Activated CD8-positive, alpha-beta T cell treated with anti-CD3 and anti-CD28 coated beads for 36 hours (primary cell): Measurements from ENCODE around the gene THOC6. TPM values are rescaled to one million over a fixed set of nuclear protein-coding genes. Genes with fewer than 3 reads are reported as not detected.

Experiments used
- ATAC-seq: fragments of 200-7000 bp; cut with Tn5 transposase; one replicate; pipeline ENCODE4 v1.10.0; 2021; ENCODE audit warnings: mild to moderate bottlenecking, moderate library complexity
- CTCF ChIA-PET: fragments of 350-600 bp; sonication (Branson Sonifier 250); formaldehyde crosslinking; loops from one replicate; lab custom pipeline; 2021; ENCODE audit warnings: antibody characterized with exemption; lab: Charles Lee
- POLR2A ChIA-PET: fragments of 350-600 bp; sonication (Branson Sonifier 250); formaldehyde crosslinking; loops from one replicate; lab custom pipeline; 2021; ENCODE audit warnings: antibody characterized with exemption; lab: Charles Lee
- DNase-seq: peaks from one replicate; pipeline ENCODE4 v3.0.0-alpha.2; 2020
- H3K27ac Mint-ChIP-seq: one replicate; pipeline ENCODE4 v1.8.0; 2021; ENCODE audit warnings: mild to moderate bottlenecking, mixed read lengths
- H3K27me3 Mint-ChIP-seq: one replicate; pipeline ENCODE4 v1.8.0; 2021; ENCODE audit warnings: mixed read lengths
- H3K36me3 Mint-ChIP-seq: one replicate; pipeline ENCODE4 v1.8.0; 2021; ENCODE audit warnings: low read depth, mixed read lengths
- H3K4me1 Mint-ChIP-seq: one replicate; pipeline ENCODE4 v1.8.0; 2021; ENCODE audit warnings: low read depth, mixed read lengths
- H3K4me3 Mint-ChIP-seq: one replicate; pipeline ENCODE4 v1.8.0; 2021; ENCODE audit warnings: mild to moderate bottlenecking, moderate library complexity, mixed read lengths
- H3K9me3 Mint-ChIP-seq: one replicate; pipeline ENCODE4 v1.8.0; 2021; ENCODE audit warnings: mixed read lengths
- CTCF ChIP-seq: fragments of 200-600 bp; IDR thresholded peaks from one replicate; pipeline ENCODE4 v1.8.0; 2022; ENCODE audit warnings: antibody characterized with exemption, mild to moderate bottlenecking
- intact Hi-C: fragments of 100-400 bp; cut with micrococcal nuclease; formaldehyde crosslinking; loops from one replicate; pipeline ENCODE4 v1.10.0; 2022
- total RNA-seq, 2 experiments: library from RNA; stranded (reverse); gene quantifications; one replicate each; pipeline ENCODE4 v1.2.3, GENCODE V29; 2021

Gene THOC6
- total RNA-seq, 2 experiments from 2014 or later = 55.4 to 56.6 TPM

- ATAC-seq (no peak), DNase-seq (no peak)
- Mint-ChIP-seq H3K27me3 (peaks cover 5% of the 10 kb centered on the region), H3K36me3 (no peaks in the 10 kb centered on the region), H3K27ac (no peak overlapping the region), H3K4me3 (peak overlapping the region; percentile 55), H3K9me3 (no peaks in the 10 kb centered on the region), H3K4me1 (peaks cover 21% of the 10 kb centered on the region)
- CTCF ChIA-PET = interaction anchor here (1.3 to 5.8 kb wide), 3 partner anchors 16 to 34 kb away, joined by 3 to 85 read pairs (median 56); partner anchors contain the start of genes CLDN6, HCFC1R1, THOC6 and TNFRSF12A
- POLR2A ChIA-PET = interaction anchor here (1.4 kb wide), 1 partner anchor 16 kb away, joined by 5 read pairs; the partner anchor contains the start of gene TNFRSF12A
- TF ChIP-seq CTCF = no peak
- intact Hi-C loops = no loop called here
Measured at GRCh38 chr16:3004781-3005284, 19.0 kb upstream of the THOC6 start.

- TF ChIP-seq CTCF = no peak
- Mint-ChIP-seq H3K36me3 (no peaks in the 10 kb centered on the region), H3K4me3 (no peak overlapping the region), H3K27ac (no peak overlapping the region), H3K4me1 (peaks cover 21% of the 10 kb centered on the region), H3K27me3 (peaks cover 7% of the 10 kb centered on the region), H3K9me3 (no peaks in the 10 kb centered on the region)
- intact Hi-C loops = no loop called here
- ATAC-seq (no peak), DNase-seq (no peak)
- POLR2A ChIA-PET = interaction anchor here (1.7 kb wide), 2 partner anchors 13 to 20 kb away, joined by 5 to 6 read pairs; partner anchors contain the start of gene TNFRSF12A
- CTCF ChIA-PET = interaction anchor here (0.7 to 5.3 kb wide), 10 partner anchors 14 to 122 kb away, joined by 3 to 56 read pairs (median 6); partner anchors contain the start of genes CLDN6, HCFC1R1, THOC6 and TNFRSF12A
Measured at GRCh38 chr16:3007059-3007956, 16.5 kb upstream of the THOC6 start.

- Mint-ChIP-seq H3K4me3 (no peak overlapping the region), H3K27ac (no peak overlapping the region), H3K9me3 (no peaks in the 10 kb centered on the region), H3K4me1 (peaks cover 21% of the 10 kb centered on the region), H3K36me3 (no peaks in the 10 kb centered on the region), H3K27me3 (peaks cover 14% of the 10 kb centered on the region)
- ChIA-PET CTCF (interaction anchor here (0.7 to 5.3 kb wide), 9 partner anchors 13 to 121 kb away, joined by 3 to 56 read pairs (median 7); partner anchors contain the start of genes CLDN6, HCFC1R1, THOC6 and TNFRSF12A), POLR2A (interaction anchor here (1.7 kb wide), 2 partner anchors 12 to 19 kb away, joined by 5 to 6 read pairs; partner anchors contain the start of gene TNFRSF12A)
- intact Hi-C loops = no loop called here
- peak; percentile 28 for DNase-seq
- no peak for ATAC-seq
- no peak for TF ChIP-seq CTCF
Measured at GRCh38 chr16:3007957-3008689, 15.7 kb upstream of the THOC6 start.

- Mint-ChIP-seq H3K27me3 (peaks cover 14% of the 10 kb centered on the region), H3K27ac (no peak overlapping the region), H3K36me3 (no peaks in the 10 kb centered on the region), H3K4me3 (no peak overlapping the region), H3K9me3 (no peaks in the 10 kb centered on the region), H3K4me1 (peaks cover 21% of the 10 kb centered on the region)
- no peak for DNase-seq
- intact Hi-C loops = no loop called here
- POLR2A ChIA-PET = interaction anchor here (1.7 kb wide), 2 partner anchors 11 to 19 kb away, joined by 5 to 6 read pairs; partner anchors contain the start of gene TNFRSF12A
- ATAC-seq = no peak
- CTCF ChIA-PET = interaction anchor here (1.2 to 5.3 kb wide), 4 partner anchors 12 to 120 kb away, joined by 7 to 56 read pairs (median 10); partner anchors contain the start of genes CLDN6, HCFC1R1, THOC6 and TNFRSF12A
- no peak for TF ChIP-seq CTCF
Measured at GRCh38 chr16:3008690-3009037, 15.2 kb upstream of the THOC6 start.
